ENCODE data around the gene DNMT3A.

DNMT3A gene

GRCh38 chr2:25304826-25305596 lies 36.7 kb downstream of the DNMT3A start:
- DNase-seq (ENCODE audit: low read depth): no peak

DNA sequence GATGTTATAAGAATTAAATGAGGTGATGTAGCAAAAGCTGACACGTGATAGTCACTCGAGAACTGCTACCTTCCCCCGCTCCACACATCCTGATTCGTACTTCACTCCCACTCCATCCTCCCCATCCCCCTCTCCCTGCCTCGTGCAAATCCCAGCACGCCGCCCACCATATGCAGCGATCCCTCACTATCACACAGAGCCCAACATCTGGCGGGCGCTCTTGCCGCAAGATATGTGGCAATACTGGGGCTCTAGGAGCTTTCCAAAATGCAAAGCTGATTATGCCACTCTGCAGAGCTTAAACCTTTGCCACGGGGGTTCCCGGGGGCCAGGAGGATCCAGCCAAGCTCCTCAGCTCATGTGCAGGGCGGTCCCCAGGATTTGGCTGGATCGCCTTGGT lies 37.4 kb downstream of the DNMT3A start:
- no peak for DNase-seq (ENCODE audit: low read depth)

GRCh38 chr2:25303633-25304236 lies 38.0 kb downstream of the DNMT3A start:
- DNase-seq (ENCODE audit: low read depth): no peak

DNA sequence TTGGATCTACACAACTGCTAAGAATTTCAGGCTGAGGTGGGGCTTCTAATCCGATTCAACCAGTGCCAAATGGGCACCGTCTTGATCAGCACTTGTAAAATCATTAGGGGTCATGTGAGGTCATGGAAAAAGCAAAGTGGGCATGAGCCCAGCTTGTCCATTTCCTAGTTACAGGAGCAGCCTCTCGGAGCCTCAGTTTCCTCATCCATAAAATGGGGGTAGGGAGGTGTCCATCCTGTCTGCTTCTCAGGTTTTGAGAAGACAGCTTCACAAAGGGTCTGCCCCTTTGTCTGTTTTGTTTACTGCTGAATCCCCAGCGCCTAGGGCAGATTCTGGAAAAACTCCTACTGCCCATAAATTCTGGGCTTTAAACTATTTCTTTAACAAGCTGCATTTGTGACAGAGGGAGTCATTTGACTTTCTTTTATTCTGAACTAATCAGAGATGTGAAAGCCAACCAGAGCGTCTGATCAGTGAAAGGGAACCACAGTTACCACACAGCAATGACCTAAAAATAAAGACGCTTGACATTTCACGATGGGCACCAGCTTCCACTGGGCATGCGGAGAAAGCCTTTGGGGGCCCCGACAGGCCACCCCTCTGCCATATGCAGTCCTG lies 38.9 kb downstream of the DNMT3A start:
- DNase-seq (ENCODE audit: low read depth): no peak

DNA sequence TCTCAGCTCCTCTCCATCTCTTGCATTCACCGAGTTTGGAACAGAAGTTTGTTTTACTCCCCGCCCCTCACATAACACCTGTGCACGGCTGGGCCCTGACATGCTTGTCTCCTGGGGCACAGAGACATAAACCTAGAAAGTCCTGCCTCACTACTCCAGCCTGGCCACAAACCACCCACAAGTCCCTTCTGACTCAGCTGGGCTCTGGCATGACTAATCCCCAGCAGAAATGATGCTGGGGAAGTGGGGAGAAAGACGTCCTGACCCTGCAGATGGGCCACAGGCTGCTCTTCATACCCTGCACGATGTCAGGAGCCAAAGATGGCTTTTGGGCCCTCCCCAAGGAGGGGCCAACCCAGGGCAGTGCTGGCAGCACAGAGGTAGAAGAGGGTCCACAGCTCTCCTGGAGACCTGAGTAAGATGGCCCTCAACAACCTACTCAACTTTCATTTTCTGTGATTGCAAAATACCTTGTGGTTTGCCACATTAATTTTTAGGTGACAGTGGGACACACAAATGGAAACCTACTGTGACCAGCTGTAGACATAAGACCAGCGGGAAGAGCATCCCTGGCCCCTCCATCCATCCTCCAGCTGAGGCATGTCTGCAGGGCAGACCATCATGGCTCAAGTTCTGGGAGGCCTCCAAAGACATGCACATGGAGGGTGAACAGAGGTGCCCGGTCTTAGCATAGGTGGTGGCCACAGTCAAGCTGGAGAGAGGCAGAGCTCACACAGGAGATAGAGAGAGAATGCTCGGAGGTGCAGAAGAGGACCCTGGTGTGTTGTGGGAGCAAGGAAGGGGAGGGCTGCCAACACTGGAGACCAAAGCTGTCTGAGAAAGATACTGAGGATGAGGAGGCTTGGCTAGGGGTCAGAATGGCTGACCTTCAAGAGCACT lies 40.0 kb downstream of the DNMT3A start:
- peak; percentile 46 for DNase-seq (ENCODE audit: low read depth)

GRCh38 chr2:25300001-25300400 lies 41.7 kb downstream of the DNMT3A start:
- DNase-seq (ENCODE audit: low read depth): no peak

- no peak for DNase-seq (ENCODE audit: low read depth)
Measured at GRCh38 chr2:25298776-25299431, 42.8 kb downstream of the DNMT3A start.

DNA sequence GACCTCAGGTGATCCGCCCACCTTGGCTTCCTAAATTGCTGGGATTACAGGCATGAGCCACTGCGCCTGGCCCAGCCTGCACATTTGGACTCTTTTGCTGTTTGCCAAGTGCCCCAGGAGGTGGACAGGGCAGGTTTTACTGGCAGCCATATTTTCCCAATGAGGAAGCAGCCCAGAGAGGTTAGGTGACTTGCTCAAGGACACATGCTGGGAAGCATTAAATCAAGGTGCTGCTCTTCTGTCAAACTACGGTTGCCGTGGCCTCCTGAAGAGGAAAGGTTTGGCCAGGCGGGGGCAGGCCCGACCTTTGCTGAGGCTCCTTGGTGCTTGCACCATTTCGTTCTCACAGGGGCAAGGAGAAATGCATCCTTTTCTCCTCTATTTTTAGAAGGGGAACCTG lies 44.0 kb downstream of the DNMT3A start:
- DNase-seq (ENCODE audit: low read depth): no peak

GRCh38 chr2:25295621-25296020 lies 46.1 kb downstream of the DNMT3A start:
- no peak for DNase-seq (ENCODE audit: low read depth)

DNA sequence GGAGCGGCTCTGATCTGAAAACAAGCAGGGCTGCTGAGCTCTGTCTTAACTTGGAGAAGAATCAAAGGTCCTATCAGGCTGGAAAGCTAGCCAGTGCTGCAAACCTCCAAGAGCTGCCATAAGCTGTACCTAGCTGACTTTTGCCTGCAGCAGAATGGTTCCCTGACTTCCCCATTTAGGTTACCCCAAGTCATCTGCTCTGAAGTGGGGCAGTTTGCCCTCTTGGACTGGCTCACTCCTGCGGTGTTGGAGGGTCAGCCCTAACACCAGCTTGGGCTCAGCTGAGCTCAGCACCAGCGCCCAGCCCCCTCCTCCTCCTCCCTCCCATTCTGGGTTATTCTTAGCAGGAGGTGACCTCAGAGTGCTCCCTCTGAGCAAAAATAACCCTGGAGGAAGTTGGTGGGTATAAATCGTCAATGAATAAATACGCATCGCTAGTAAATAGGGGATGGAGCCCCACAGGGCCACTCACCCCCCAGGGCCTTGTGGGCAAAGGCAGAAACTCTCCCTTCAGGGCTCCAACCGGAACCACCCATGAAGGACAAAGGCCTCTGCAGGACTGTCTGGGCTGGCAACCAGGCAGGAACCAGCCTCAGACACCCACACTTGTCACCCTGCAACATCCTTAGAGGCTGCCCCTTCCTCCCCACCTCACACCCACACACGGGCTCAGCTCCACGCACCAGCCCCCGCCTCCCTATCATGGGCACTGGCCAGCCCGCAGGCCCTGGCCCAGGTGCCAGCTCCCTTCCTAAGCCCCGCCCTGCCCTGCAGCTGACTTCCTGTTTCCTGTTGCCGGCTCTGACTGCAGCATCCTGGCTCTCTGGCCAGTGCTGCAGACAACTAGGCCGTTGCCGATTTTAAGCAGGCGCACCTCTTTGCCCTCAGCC lies 46.9 kb downstream of the DNMT3A start:
- no peak for DNase-seq (ENCODE audit: low read depth)

- no peak for DNase-seq (ENCODE audit: low read depth)
Measured at GRCh38 chr2:25293958-25294562, 47.7 kb downstream of the DNMT3A start.

GRCh38 chr2:25293145-25293544 lies 48.6 kb downstream of the DNMT3A start:
- no peak for DNase-seq (ENCODE audit: low read depth)

- DNase-seq (ENCODE audit: low read depth): no peak
Measured at GRCh38 chr2:25292408-25292807, 49.3 kb downstream of the DNMT3A start.

GRCh38 chr2:25290811-25291495 lies 50.8 kb downstream of the DNMT3A start:
- DNase-seq (ENCODE audit: low read depth): no peak

- DNase-seq (ENCODE audit: low read depth): no peak
Measured at GRCh38 chr2:25286723-25287483, 54.8 kb downstream of the DNMT3A start.

GRCh38 chr2:25286025-25286400 lies 55.7 kb downstream of the DNMT3A start:
- no peak for DNase-seq (ENCODE audit: low read depth)

DNA sequence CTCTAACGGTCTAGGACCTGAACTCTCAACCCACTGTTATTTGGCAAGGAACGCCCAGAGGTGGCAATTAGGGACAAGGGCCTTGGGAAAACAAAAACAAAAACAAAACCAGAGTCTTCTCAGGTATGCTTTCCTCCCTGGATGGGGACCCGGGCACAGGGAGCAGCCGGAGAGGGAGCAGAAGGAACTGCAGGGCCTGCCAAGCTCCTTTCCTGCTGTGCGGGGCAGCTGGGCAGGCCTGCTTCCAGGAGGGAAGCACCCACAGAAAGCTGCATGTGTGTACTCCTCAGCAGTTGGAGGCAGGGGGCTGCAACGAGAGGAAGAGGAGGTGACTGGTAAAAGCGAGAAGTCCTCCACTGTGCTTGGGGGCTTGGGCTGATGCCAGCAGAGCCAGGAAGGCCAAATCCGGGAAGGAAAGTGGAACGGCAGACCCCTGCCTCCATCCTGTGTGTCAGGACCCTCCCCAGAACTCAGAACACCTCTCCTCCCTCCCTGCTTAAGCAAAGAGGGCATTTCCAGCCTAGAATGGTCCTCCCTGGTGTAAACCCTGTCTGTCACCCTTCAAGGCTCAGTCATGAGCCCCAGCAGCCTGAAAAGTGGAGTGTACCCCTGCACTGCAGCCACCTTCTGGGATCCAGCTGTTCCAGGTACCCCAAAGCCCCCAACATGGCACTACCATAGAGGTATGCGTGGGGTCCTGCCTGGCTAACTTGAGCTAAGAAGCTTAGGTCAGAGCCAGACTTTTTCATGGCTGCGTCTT lies 56.3 kb downstream of the DNMT3A start:
- DNase-seq (ENCODE audit: low read depth): no peak

DNA sequence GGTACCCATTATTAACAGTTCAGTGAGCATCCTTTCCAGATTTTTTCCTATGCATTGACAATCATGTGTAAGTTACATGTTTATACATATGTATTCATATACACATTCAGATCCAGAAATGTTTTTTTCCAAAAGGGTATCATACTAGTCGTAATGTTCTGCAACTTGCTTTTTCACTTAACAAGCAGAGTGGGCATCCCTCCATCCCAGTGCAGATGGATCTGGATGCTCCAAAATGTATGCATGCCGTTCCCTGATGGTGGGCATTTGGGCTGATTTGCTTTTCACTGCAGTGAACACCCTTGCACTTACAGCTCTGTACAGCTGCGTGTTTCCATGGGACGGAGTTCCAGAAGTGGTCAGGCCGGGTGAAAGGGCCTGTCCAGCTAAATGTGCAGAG lies 57.0 kb downstream of the DNMT3A start:
- no peak for DNase-seq (ENCODE audit: low read depth)
